Measurements from ENCODE around the gene MAST4.

DNA sequence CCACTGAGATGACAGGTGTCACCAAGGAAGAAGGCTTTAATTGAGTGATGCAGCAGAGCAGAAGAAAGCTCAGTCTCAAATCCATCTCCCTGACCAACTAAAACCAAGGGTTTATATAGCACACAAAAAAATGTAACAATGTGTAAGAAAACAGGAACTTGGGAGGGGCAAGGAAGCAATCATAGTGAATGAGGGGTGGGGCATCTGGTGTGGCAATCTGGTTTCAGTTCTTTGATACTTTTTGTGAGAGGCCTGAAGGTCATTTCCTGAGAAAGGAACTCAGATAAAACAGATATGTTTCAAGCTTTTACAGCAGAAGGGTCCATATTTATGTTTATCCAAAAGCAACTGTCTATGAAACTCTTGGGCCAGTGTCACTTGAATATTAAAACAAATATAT lies 580.7 kb downstream of the MAST4 start:
- TF ChIP-seq, protein P1, sequence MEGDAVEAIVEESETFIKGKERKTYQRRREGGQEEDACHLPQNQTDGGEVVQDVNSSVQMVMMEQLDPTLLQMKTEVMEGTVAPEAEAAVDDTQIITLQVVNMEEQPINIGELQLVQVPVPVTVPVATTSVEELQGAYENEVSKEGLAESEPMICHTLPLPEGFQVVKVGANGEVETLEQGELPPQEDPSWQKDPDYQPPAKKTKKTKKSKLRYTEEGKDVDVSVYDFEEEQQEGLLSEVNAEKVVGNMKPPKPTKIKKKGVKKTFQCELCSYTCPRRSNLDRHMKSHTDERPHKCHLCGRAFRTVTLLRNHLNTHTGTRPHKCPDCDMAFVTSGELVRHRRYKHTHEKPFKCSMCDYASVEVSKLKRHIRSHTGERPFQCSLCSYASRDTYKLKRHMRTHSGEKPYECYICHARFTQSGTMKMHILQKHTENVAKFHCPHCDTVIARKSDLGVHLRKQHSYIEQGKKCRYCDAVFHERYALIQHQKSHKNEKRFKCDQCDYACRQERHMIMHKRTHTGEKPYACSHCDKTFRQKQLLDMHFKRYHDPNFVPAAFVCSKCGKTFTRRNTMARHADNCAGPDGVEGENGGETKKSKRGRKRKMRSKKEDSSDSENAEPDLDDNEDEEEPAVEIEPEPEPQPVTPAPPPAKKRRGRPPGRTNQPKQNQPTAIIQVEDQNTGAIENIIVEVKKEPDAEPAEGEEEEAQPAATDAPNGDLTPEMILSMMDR (optimal IDR thresholded peaks at IDR 0.05 in 1 of 3, IDR thresholded peaks at IDR 0.05 in 1 of 3, conservative IDR thresholded peaks at IDR 0.05 in 1 of 3; ENCODE audit: extremely low read depth in 1 of 3, insufficient read depth in 2 of 3, low read length in 3 of 3), result no peak
- no peak for TF ChIP-seq EZH2 (IDR thresholded peaks at IDR 0.05; ENCODE audit: low read length)

Measured in keratinocyte (primary cell).